Activated T-cell treated with anti-CD3 and anti-CD28 coated beads for 48 hours (primary cell): ENCODE results near the gene STING1.
"Not testable (repeated sequence)": the region's sequence is repeated elsewhere in the genome, so short reads cannot be mapped to it uniquely, and the experiment has no call there.

ENCODE experiments used
- DNase-seq: peaks from one replicate; pipeline ENCODE4 v3.0.0-alpha.2; 2020; ENCODE audit warnings: low read depth

STING1 gene

DNA sequence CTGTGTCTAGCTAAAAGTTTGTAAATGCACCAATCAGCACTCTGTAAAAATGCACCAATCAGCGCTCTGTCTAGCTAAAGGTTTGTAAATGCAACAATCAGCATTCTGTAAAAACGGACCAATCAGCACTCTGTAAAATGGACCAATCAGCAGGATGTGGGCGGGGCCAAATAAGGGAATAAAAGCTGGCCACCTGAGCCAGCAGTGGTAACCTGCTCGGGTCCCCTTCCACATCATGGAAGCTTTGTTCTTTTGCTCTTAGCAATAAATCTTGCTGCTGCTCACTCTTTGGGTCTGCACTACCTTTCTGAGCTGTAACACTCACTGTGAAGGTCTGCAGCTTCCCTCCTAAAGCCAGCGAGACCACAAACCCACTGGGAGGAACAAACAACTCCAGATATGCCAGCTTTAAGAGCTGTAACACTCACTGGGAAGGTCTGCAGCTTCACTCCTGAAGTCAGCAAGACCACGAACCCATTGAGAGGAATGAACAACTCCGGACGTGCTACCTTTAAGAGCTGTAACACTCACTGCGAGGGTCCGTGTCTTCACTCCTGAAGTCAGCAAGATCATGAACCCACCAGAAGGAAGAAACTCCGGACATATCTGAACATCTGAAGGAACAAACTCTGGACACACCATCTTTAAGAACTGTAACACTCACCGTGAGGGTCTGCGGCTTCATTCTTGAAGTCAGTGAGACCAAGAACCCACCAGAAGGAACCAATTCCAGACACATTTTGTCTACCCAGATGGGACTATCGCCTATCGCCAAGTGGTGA lies 20.7 kb upstream of the STING1 start:
- DNase-seq = not testable (repeated sequence)

DNA sequence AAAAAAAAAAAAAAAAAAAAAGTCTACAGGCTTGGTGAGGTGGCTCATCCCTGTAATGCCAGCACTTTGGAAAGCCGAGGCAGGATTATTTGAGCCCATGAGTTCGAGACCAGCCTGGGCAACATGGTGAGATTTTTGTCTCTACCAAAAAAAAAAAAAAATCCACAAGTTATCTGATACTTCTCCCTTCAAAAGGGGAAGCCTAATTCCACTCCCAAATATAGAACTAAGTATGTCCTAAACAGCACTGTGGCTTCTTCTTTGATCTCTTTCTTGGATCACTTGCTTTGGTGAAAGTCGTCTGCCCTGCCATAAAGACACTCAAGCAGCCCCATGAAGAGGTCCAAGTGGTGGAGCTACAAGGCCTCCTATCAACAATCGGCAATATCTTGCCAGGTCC lies 18.8 kb upstream of the STING1 start:
- no peak for DNase-seq

DNA sequence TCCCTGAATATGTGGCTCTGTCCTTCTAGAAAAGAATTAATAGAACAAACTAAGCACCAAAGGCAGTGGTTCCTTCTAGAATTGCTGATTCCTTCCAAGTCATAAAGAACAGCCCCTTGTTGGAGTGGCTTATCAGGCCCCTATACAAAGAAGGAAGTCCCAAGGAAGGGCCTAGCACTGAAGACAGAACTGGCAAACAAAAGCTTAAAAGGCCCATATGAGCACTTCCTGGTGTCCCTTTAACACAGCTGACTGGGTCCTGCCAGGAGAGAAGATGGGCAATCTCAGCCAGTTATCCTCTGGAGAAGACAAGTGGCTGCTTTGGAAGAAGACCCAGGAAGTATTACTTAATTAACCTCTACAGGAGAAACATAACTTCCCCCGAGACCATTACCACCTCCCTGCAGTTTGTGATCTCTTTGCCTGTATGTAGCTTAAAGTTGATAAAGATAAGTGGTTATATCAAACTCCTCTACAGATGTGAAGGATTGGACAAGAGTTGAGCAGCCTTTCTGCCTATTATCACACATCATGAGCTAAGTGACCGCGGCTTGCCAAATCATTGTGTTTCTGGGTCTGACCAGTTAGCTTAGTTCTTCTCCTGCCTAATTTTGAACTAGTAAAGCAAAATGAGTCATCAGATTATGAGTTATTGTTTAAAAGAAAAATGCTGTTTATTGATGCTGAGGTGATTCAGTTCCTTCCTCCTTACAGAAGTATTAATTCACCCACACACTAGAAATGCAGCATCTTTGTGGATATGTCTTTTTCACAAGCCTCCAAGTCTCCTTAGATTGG lies 13.3 kb upstream of the STING1 start:
- no peak for DNase-seq

GRCh38 chr5:139494832-139495231 lies 12.3 kb upstream of the STING1 start:
- no peak for DNase-seq

GRCh38 chr5:139494256-139494655 lies 11.7 kb upstream of the STING1 start:
- no peak for DNase-seq

GRCh38 chr5:139492700-139493192 lies 10.2 kb upstream of the STING1 start:
- DNase-seq = no peak

- no peak for DNase-seq
These were observed 5.7 kb upstream of the STING1 start for GRCh38 chr5:139488260-139488659.

DNA sequence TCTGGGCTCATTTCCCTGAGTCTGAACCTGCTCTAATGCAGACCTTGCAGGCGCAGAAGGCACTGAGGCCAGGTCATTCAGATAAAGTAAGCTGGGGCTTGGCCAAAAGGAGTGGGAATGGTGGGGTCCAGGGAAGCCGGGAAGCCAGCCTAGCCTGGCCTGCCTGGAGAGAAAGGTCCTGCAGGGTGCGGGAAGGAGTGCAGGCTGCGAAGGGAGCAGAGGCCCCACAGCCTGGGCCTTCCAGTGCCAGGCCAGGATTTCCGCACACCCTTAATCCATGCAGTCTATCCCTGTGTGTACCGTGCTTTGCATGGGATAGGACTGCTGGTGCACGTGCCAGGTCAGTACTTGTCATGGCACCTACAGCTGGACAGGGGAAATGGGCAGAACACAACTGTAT lies 3.6 kb upstream of the STING1 start:
- DNase-seq = no peak

DNA sequence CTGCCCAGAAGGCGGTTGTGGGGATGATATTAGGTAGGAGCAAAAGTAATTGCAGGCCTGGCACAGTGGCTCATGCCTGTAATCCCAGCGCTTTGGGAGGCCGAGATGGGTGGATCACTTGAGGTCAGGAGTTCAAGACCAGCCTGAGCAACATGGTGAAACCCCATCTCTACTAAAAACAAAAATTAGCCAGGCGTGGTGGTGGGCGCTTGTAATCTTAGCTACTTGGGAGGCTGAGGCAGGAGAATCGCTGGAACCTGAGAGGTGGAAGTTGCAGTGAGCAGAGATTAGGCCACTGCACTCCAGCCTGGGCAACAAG lies 291 bp upstream of the STING1 start:
- not testable (repeated sequence) for DNase-seq

- no peak for DNase-seq
These were observed 943 bp downstream of the STING1 start for GRCh38 chr5:139481580-139482049.

DNA sequence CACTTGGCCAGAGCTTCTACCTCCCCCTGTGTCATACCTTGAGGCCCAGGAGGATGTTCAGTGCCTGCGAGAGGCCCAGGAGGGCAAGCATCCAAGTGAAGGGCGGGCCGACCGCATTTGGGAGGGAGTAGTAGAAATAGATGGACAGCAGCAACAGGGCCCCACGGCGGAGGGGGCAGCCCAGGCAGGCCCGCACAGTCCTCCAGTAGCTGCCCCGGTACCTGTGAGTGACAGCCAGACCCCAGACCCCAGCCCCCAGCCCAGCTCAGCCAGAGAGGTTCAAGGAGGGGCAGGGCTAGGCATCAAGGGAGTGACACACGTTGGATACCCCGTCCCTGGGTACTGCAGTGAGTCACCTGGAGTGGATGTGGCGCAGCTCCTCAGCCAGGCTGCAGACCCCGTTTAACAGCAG lies 1.4 kb downstream of the STING1 start:
- peak; percentile 34 for DNase-seq

DNA sequence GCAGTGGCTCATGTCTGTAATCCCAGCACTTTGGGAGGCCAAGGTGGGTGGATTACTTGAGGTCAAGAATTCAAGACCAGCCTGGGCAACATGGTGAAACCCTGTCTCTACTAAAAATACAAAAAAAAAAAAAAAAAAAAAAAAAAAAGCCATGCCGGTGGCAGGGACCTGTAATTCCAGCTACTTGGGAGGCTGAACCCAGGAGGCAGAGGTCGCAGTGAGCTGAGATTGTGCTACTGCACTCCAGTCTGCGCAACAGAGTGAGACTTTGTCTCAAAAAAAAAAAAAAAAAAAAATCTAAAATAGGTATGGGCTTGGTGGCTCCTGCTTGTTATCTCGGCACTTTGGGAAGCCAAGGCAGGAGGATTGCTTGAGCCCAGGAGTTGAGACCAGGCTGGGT lies 2.8 kb downstream of the STING1 start:
- DNase-seq = not testable (repeated sequence)

DNA sequence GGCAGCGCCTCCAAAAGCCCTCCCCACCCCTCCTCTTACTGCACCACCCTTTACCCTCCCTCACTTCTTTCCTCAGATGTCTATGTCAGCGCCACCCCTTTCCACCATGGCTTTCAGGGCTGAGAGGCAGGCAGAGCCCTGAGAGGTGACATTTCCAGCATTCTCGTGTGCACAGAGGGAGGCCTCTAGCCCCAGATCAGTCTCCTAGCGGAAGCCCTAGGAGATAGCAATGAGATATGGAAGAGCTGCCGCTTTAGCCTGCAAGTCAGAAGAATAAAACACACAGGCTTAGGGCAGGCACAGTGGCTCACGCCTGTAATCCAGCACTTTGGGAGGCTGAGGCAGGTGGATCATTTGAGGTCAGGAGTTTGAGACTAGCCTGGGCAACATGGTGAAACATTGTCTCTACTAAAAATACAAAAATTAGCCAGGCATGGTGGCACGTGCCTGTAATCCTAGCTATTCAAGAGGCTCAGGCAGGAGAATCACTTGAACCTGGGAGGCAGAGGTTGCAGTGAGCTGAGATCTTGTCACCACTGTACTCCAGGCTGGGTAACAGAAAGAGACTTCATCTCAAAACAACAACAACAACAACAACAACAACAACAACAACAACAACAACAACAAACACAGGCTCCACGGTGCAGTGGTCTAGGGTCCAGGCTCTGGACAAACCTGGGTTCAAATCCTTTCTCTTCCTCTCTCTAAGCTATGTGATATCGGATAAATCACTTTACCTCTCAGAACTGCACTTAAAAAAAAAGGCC lies 3.7 kb downstream of the STING1 start:
- not testable (repeated sequence) for DNase-seq

- DNase-seq = no peak
These were observed 6.5 kb downstream of the STING1 start for GRCh38 chr5:139475865-139476617.

DNA sequence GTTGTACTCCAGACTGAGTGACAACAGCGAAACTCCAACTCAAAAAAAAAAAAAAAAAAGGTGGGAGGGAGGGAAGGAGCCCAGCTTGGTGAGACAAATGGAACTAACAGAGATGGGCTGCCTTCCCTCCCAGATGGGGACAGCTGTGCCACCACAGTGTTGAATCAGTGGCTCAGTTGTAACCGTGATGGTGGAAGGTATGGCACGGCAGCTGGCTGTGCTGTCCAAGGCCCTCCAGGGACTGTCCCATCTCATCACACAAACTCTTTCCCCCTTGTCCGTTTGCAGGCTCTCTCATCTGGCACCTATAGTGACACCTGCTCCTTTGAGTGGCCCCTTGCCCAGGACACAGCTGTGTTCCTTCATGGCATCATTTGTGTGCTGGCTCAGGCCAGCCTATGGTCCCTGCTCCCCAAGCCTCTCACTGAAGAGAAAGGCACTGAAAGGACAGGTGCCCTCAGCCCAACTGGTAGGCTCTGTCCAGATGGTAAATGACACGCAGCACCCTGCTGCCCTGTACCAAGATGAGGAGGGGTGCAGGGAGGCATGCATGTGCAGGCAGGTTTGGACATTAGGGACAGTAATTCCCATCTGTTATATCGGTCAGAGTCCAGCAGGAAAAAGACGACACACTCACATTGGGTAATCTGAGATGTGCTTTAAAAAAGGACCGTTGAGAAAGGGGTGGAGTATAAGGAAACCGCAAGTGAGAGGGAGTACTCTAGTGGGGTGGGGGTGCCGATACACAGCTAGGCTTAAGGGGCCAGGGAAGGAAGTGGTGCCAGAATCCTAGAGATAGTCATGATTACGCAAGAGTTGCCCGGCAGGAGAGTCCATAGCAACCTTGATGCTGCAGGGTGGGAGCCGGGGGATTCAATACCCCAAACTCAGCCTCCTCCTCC lies 7.4 kb downstream of the STING1 start:
- DNase-seq = no peak

DNA sequence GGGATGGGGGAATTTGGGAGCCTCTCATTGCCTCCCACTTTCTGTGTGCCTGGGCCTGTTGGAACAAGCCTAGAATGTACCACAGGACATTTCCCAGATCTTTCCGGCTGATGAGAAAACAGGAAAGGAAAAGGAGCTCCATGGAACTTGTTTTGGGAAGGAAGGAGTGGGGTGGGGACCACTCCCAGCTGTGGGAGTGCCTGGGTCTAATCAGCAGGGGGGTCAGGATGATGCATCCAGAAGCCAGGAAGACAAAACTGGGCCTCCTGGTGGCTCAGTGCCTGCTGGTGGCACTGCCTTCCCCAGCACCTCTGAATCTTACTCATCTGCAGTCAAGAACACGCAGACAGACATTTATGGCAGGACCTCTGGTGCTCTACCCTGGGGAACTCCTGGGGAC lies 9.0 kb downstream of the STING1 start:
- no peak for DNase-seq

- DNase-seq = no peak
These were observed 9.5 kb downstream of the STING1 start for GRCh38 chr5:139473105-139473504.

DNA sequence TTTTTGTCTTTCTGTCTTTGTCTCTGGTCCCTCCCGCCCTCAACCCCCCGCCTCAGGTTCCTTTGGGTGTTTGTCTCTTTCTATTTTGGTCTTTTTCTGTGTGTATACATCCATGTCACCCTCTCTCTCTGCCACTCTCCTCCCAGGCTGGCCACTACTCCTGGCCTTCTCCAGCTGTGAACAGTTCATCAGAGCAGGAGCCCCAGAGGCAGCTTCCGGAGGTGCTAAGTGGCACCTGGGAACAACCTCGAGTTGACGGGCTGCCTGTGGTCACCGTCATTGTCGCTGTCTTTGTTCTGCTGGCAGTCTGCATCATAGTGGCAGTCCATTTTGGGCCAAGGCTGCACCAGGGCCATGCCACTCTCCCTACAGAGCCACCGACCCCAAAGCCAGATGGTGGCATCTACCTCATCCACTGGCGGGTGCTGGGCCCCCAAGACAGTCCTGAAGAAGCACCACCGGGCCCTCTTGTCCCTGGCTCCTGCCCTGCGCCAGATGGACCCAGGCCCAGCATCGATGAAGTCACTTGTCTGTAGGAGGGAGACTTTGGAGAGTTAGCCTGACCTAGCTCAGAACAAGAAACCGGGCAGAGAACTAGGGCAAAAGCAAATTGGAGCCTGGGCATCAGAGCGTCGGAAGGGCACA lies 10.1 kb downstream of the STING1 start:
- DNase-seq = no peak

DNA sequence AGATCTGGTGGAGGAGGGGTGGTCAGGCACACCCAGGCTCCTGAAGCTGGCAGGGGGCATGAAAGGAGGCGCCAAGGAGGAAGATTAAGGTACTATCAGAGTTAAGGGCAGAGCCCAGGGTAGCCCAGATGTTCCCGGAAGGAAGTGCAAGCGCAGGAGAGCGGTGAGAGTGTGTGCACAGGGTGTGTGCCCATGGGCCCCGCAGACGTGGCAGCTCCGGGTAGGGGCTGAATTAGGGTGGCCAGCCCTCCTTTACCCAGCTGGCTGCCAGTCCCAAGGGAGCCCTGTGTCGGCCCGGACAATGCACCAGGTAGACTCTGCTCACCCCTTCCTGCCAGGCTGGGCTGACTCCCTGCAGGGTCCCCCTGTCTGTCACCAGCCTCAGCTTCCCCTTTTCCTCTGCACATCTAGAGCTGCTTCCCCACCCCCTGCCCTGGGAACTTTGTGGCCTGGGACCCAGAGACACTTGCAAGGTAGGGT lies 11.7 kb downstream of the STING1 start, which contains the start of gene SMIM33:
Gene SMIM33, plus strand, starts transcription at position 184 of the 480 bp plus-strand sequence. Its CDS starts 118 bp downstream, at position 302.
- DNase-seq = no peak

DNA sequence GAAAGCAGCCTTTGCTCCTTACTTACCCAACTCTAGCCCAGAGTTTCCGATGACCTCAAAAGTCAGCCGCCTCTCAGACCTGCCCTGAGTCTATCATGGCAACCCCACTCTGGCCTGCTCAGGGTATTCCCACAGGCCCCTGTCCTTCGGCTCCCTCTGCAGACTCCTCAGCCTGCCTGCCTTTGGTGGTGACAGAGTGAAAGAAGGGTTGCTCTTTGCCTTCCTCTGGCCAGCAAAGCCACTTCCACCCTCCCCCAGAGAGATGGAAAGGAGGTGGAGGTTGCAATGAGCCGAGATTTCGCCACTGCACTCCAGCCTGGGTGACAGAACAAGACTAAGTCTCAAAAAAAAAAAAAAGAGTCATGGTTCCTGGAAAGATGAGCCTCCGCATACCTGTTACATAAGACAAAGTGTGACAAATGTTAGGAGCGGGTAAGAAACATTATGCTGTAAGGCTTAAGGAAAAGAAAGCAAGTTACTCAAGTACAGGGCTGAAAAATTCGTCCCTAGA lies 14.1 kb downstream of the STING1 start:
- no peak for DNase-seq
